ENCODE results near the gene ASTN1. TPM values are rescaled to one million over a fixed set of nuclear protein-coding genes. Genes with fewer than 3 reads are reported as not detected.

Gene ASTN1
- total RNA-seq, 4 donors from 2014 or later = 0.18 TPM; not detected in 3

- Histone ChIP-seq H3K36me3 (no peaks in the 10 kb centered on the region), H3K27ac (no peak overlapping the region), H3K27me3 (peaks cover under 1% of the 10 kb centered on the region), H3K9me3 (no peaks in the 10 kb centered on the region), H3K4me3 (no peak overlapping the region), H3K4me1 (no peaks in the 10 kb centered on the region)
- TF ChIP-seq CTCF (IDR thresholded peaks at IDR 0.05) (no peak), POLR2A (IDR thresholded peaks at IDR 0.05) (no peak), POLR2AphosphoS5 (IDR thresholded peaks at IDR 0.05) (no peak), EP300 (IDR thresholded peaks at IDR 0.05) (no peak)
- 79% methylated on average over 2 of the region's 2 CpGs for WGBS
- no peak for DNase-seq (ENCODE audit: low spot score in 2 of 2)
Measured at GRCh38 chr1:177001556-177001955, 163.0 kb downstream of the ASTN1 start.

GRCh38 chr1:176998183-176998795 lies 166.2 kb downstream of the ASTN1 start:
- no peaks in the 10 kb centered on the region for H3K4me1 ChIP-seq
- no peak overlapping the region for H3K4me3 ChIP-seq
- no peak for TF ChIP-seq EP300 (IDR thresholded peaks at IDR 0.05)
- H3K36me3 ChIP-seq = no peaks in the 10 kb centered on the region
- no peak for DNase-seq (ENCODE audit: low spot score in 2 of 2)
- peaks cover 4% of the 10 kb centered on the region for H3K27me3 ChIP-seq
- no peak overlapping the region for H3K27ac ChIP-seq
- 58% methylated on average over 5 of the region's 5 CpGs for WGBS
- H3K9me3 ChIP-seq = no peaks in the 10 kb centered on the region

- Histone ChIP-seq H3K4me3 (no peak overlapping the region), H3K36me3 (no peaks in the 10 kb centered on the region), H3K27ac (no peak overlapping the region), H3K4me1 (no peaks in the 10 kb centered on the region), H3K9me3 (no peaks in the 10 kb centered on the region), H3K27me3 (peaks cover 4% of the 10 kb centered on the region)
- TF ChIP-seq POLR2A (IDR thresholded peaks at IDR 0.05) (no peak), EP300 (IDR thresholded peaks at IDR 0.05) (no peak), POLR2AphosphoS5 (IDR thresholded peaks at IDR 0.05) (no peak), CTCF (IDR thresholded peaks at IDR 0.05) (no peak)
- 30% methylated on average over 4 of the region's 4 CpGs for WGBS
- DNase-seq (ENCODE audit: low spot score in 2 of 2) = no peak
Measured at GRCh38 chr1:176996456-176997090, 167.9 kb downstream of the ASTN1 start.

GRCh38 chr1:176994931-176995596 lies 169.4 kb downstream of the ASTN1 start:
- H3K27me3 ChIP-seq = peaks cover 4% of the 10 kb centered on the region
- 90% methylated on average over 3 of the region's 3 CpGs for whole genome bisulfite sequencing
- no peaks in the 10 kb centered on the region for H3K4me1 ChIP-seq
- H3K9me3 ChIP-seq = no peaks in the 10 kb centered on the region
- no peak overlapping the region for H3K4me3 ChIP-seq
- TF ChIP-seq POLR2A (IDR thresholded peaks at IDR 0.05) (no peak), POLR2AphosphoS5 (IDR thresholded peaks at IDR 0.05) (no peak), CTCF (IDR thresholded peaks at IDR 0.05) (no peak), EP300 (IDR thresholded peaks at IDR 0.05) (no peak)
- H3K36me3 ChIP-seq = no peaks in the 10 kb centered on the region
- H3K27ac ChIP-seq = no peak overlapping the region
- no peak for DNase-seq (ENCODE audit: low spot score in 2 of 2)

- Histone ChIP-seq H3K36me3 (no peaks in the 10 kb centered on the region), H3K4me3 (no peak overlapping the region)
- no peak for TF ChIP-seq POLR2AphosphoS5 (IDR thresholded peaks at IDR 0.05)
- no peak for TF ChIP-seq POLR2A (IDR thresholded peaks at IDR 0.05)
- no peak for TF ChIP-seq CTCF (IDR thresholded peaks at IDR 0.05)
- no peak for TF ChIP-seq EP300 (IDR thresholded peaks at IDR 0.05)
Measured at GRCh38 chr1:176993587-176993986, 170.9 kb downstream of the ASTN1 start.

More at GRCh38 chr1:176993587-176993986, 170.9 kb downstream of the ASTN1 start:
- WGBS = 93% methylated on average over 3 of the region's 3 CpGs
- H3K27ac ChIP-seq = no peak overlapping the region
- H3K9me3 ChIP-seq = no peaks in the 10 kb centered on the region
- no peak for DNase-seq (ENCODE audit: low spot score in 2 of 2)
- H3K27me3 ChIP-seq = peaks cover 4% of the 10 kb centered on the region
- no peaks in the 10 kb centered on the region for H3K4me1 ChIP-seq
